ENCODE data around the gene SCML1.
A peak's percentile ranks its signal among the peaks of the same experiment; 100 is the strongest.

Gene SCML1

GRCh38 chrX:17738737-17739535 lies 1.6 kb downstream of the SCML1 start:
- DNase-seq (ENCODE audit: low read depth, low spot score) = no peak

- no peak for DNase-seq (ENCODE audit: low read depth, low spot score)
Measured at GRCh38 chrX:17740137-17741122, 3.1 kb downstream of the SCML1 start.

GRCh38 chrX:17741123-17741511 lies 3.8 kb downstream of the SCML1 start:
- DNase-seq (ENCODE audit: low read depth, low spot score) = peak; percentile 38

GRCh38 chrX:17743913-17744312 lies 6.6 kb downstream of the SCML1 start:
- no peak for DNase-seq (ENCODE audit: low read depth, low spot score)

- no peak for DNase-seq (ENCODE audit: low read depth, low spot score)
Measured at GRCh38 chrX:17744896-17745523, 7.7 kb downstream of the SCML1 start.

- DNase-seq (ENCODE audit: low read depth, low spot score) = no peak
Measured at GRCh38 chrX:17747692-17748091, 10.4 kb downstream of the SCML1 start.

GRCh38 chrX:17748684-17749083 lies 11.4 kb downstream of the SCML1 start:
- no peak for DNase-seq (ENCODE audit: low read depth, low spot score)

GRCh38 chrX:17750436-17750835 lies 13.1 kb downstream of the SCML1 start:
- no peak for DNase-seq (ENCODE audit: low read depth, low spot score)

GRCh38 chrX:17758382-17758781 lies 21.1 kb downstream of the SCML1 start:
- DNase-seq (ENCODE audit: low read depth, low spot score) = no peak

GRCh38 chrX:17759990-17760389 lies 22.7 kb downstream of the SCML1 start:
- DNase-seq (ENCODE audit: low read depth, low spot score) = no peak

GRCh38 chrX:17767734-17768133 lies 30.4 kb downstream of the SCML1 start:
- no peak for DNase-seq (ENCODE audit: low read depth, low spot score)

- no peak for DNase-seq (ENCODE audit: low read depth, low spot score)
Measured at GRCh38 chrX:17768997-17769396, 31.7 kb downstream of the SCML1 start.

GRCh38 chrX:17769701-17770269 lies 32.5 kb downstream of the SCML1 start:
- no peak for DNase-seq (ENCODE audit: low read depth, low spot score)

GRCh38 chrX:17773221-17773876 lies 36.1 kb downstream of the SCML1 start:
- no peak for DNase-seq (ENCODE audit: low read depth, low spot score)

GRCh38 chrX:17774053-17774452 lies 36.8 kb downstream of the SCML1 start:
- DNase-seq (ENCODE audit: low read depth, low spot score) = no peak

- no peak for DNase-seq (ENCODE audit: low read depth, low spot score)
Measured at GRCh38 chrX:17778997-17779396, 41.7 kb downstream of the SCML1 start.

- DNase-seq (ENCODE audit: low read depth, low spot score) = no peak
Measured at GRCh38 chrX:17779434-17779833, 42.1 kb downstream of the SCML1 start.

- peak; percentile 43 for DNase-seq (ENCODE audit: low read depth, low spot score)
Measured at GRCh38 chrX:17786554-17787347, 49.5 kb downstream of the SCML1 start.

- DNase-seq (ENCODE audit: low read depth, low spot score) = no peak
Measured at GRCh38 chrX:17787557-17787956, 50.3 kb downstream of the SCML1 start.

- DNase-seq (ENCODE audit: low read depth, low spot score) = peak; percentile 72
Measured at GRCh38 chrX:17788439-17788838, 51.1 kb downstream of the SCML1 start.
